ENCODE data around the gene KMT5C. TPM values are rescaled to one million over a fixed set of nuclear protein-coding genes. Genes with fewer than 3 reads are reported as not detected.

Gene KMT5C
- total and polyA plus RNA-seq, 2 donors (not counting 1 experiment from before 2014, with no cell fraction given) = 22.2 to 23.6 TPM

GRCh38 chr19:55390461-55390880, 50.8 kb downstream of the KMT5C start:
- Mint-ChIP-seq H3K27me3 (no peaks in the 10 kb centered on the region), H3K4me1 (peaks cover 46% of the 10 kb centered on the region), H3K9me3 (ENCODE audit: insufficient read depth) (no peaks in the 10 kb centered on the region), H3K27ac (peak overlapping the region; percentile 32), H3K4me3 (no peak overlapping the region)
- Histone ChIP-seq H4K20me1 (ENCODE audit: control insufficient read depth, insufficient read depth, low read length, poor library complexity, severe bottlenecking) (peaks cover 64% of the 10 kb centered on the region), H3K27ac (ENCODE audit: low read length in 2 of 2) (peak overlapping the region in 1 of 2 donors; percentile 10), H3K9ac (ENCODE audit: low read length) (no peak overlapping the region), H2AFZ (ENCODE audit: insufficient read depth, low read depth, low read length, poor library complexity, severe bottlenecking) (no peak overlapping the region), H3K36me3 (replicated peaks in 1 of 2; ENCODE audit: control extremely low read depth in 1 of 2, control insufficient read depth in 1 of 2, extremely low read depth in 1 of 2, insufficient read depth in 2 of 2, low read length in 1 of 2) (peaks cover 3 to 48% of the 10 kb centered on the region in 2 experiments), H3K27me3 (replicated peaks in 1 of 4; ENCODE audit: control extremely low read depth in 1 of 4, control insufficient read depth in 3 of 4, insufficient read depth in 4 of 4, low read length in 3 of 4) (no peaks in the 10 kb centered on the region), H3K4me2 (replicated peaks; ENCODE audit: low read depth, low read length, poor library complexity, severe bottlenecking) (no peak overlapping the region), H3K4me1 (ENCODE audit: control insufficient read depth in 2 of 2, insufficient read depth in 2 of 2, low read length in 2 of 2) (peaks cover 24 to 34% of the 10 kb centered on the region in 2 donors), H3K4me3 (ENCODE audit: control extremely low read depth in 1 of 5, extremely low read depth in 1 of 5, insufficient read depth in 1 of 5, low read depth in 2 of 5, low read length in 4 of 5) (no peak overlapping the region), H3K79me2 (ENCODE audit: control insufficient read depth, insufficient read depth, low read length) (peaks cover 35% of the 10 kb centered on the region), H3K9me3 (ENCODE audit: control extremely low read depth in 1 of 3, control insufficient read depth in 2 of 3, insufficient read depth in 1 of 3, low read length in 2 of 3) (no peaks in the 10 kb centered on the region)
- TF ChIP-seq EZH2 (IDR thresholded peaks at IDR 0.05; ENCODE audit: borderline replicate concordance, insufficient read depth, low read depth, low read length, poor library complexity, severe bottlenecking) (no peak), CTCF (IDR thresholded peaks at IDR 0.05) (no peak)
- WGBS (ENCODE audit: insufficient coverage) = 96% methylated on average over 4 of the region's 7 CpGs
- ATAC-seq (ENCODE audit: low read depth) = no peak
- DNase-seq = no peak
- intact Hi-C loops (cut with micrococcal nuclease) = no loop called here
- ChIA-PET CTCF (interaction anchor here (2.2 kb wide), 1 partner anchor 114 kb away, joined by 5 read pairs; no protein-coding TSS in a partner anchor), POLR2A (interaction anchor here (0.6 kb wide), 1 partner anchor 244 kb away, joined by 8 read pairs; no protein-coding TSS in a partner anchor)

GRCh38 chr19:55391191-55391670, 51.6 kb downstream of the KMT5C start:
- TF ChIP-seq EZH2 (IDR thresholded peaks at IDR 0.05; ENCODE audit: borderline replicate concordance, insufficient read depth, low read depth, low read length, poor library complexity, severe bottlenecking) (no peak), CTCF (IDR thresholded peaks at IDR 0.05) (no peak)
- 91% methylated on average over 12 of the region's 12 CpGs for WGBS (ENCODE audit: insufficient coverage)
- Mint-ChIP-seq H3K27ac (no peak overlapping the region), H3K27me3 (no peaks in the 10 kb centered on the region), H3K9me3 (ENCODE audit: insufficient read depth) (no peaks in the 10 kb centered on the region), H3K4me1 (peaks cover 40% of the 10 kb centered on the region), H3K4me3 (no peak overlapping the region)
- DNase-seq (no peak), ATAC-seq (ENCODE audit: low read depth) (no peak)
- no peak overlapping the region for H3K4me3 ChIP-seq (ENCODE audit: control extremely low read depth in 1 of 5, extremely low read depth in 1 of 5, insufficient read depth in 1 of 5, low read depth in 2 of 5, low read length in 4 of 5)
- no peak overlapping the region for H3K4me2 ChIP-seq (replicated peaks; ENCODE audit: low read depth, low read length, poor library complexity, severe bottlenecking)
- H2AFZ ChIP-seq (ENCODE audit: insufficient read depth, low read depth, low read length, poor library complexity, severe bottlenecking) = no peak overlapping the region
- H3K79me2 ChIP-seq (ENCODE audit: control insufficient read depth, insufficient read depth, low read length) = peaks cover 31% of the 10 kb centered on the region
- H3K27ac ChIP-seq (ENCODE audit: low read length in 2 of 2) = no peak overlapping the region
- no peak overlapping the region for H3K9ac ChIP-seq (ENCODE audit: low read length)
- peaks cover 3 to 48% of the 10 kb centered on the region in 2 experiments for H3K36me3 ChIP-seq (replicated peaks in 1 of 2; ENCODE audit: control extremely low read depth in 1 of 2, control insufficient read depth in 1 of 2, extremely low read depth in 1 of 2, insufficient read depth in 2 of 2, low read length in 1 of 2)
- peaks cover 24 to 33% of the 10 kb centered on the region in 2 donors for H3K4me1 ChIP-seq (ENCODE audit: control insufficient read depth in 2 of 2, insufficient read depth in 2 of 2, low read length in 2 of 2)
- H3K9me3 ChIP-seq (ENCODE audit: control extremely low read depth in 1 of 3, control insufficient read depth in 2 of 3, insufficient read depth in 1 of 3, low read length in 2 of 3) = no peaks in the 10 kb centered on the region
- POLR2A ChIA-PET = no interaction called here
- H3K27me3 ChIP-seq (replicated peaks in 1 of 4; ENCODE audit: control extremely low read depth in 1 of 4, control insufficient read depth in 3 of 4, insufficient read depth in 4 of 4, low read length in 3 of 4) = no peaks in the 10 kb centered on the region
- intact Hi-C loops (cut with micrococcal nuclease) = no loop called here
- CTCF ChIA-PET = no interaction called here
- H4K20me1 ChIP-seq (ENCODE audit: control insufficient read depth, insufficient read depth, low read length, poor library complexity, severe bottlenecking) = peaks cover 61% of the 10 kb centered on the region

Measured in B cell (primary cell).